Anterior cingulate cortex (tissue), 58 donors: ENCODE data around the gene PDZK1IP1.

ENCODE experiments used
- DNase-seq, 58 donors: peaks; one replicate each; lab custom pipeline; 2025; lab: John Stamatoyannopoulos, UW

PDZK1IP1 gene

GRCh38 chr1:47189844-47190508 is at the start of gene PDZK1IP1:
Gene PDZK1IP1 (minus strand): TSS chr1:47190036. CDS start chr1:47189932, 104 bp downstream.
- DNase-seq, result peak in 17 of 58 donors; percentile 9 to 63 (median 20)

GRCh38 chr1:47238935-47239592 is 49.2 kb upstream of the PDZK1IP1 start:
- no peak for DNase-seq

- DNase-seq, result no peak
Measured at GRCh38 chr1:47235806-47236205, 46.0 kb upstream of the PDZK1IP1 start.

- peak in 38 of 58 donors; percentile 6 to 68 (median 36) for DNase-seq
Measured at GRCh38 chr1:47235241-47235681, 45.4 kb upstream of the PDZK1IP1 start.

GRCh38 chr1:47233186-47233585 is 43.4 kb upstream of the PDZK1IP1 start:
- DNase-seq, result no peak

GRCh38 chr1:47232187-47232874 is 42.5 kb upstream of the PDZK1IP1 start, which contains the start of gene TAL1:
Gene TAL1 (minus strand): TSS chr1:47232225. CDS start chr1:47225888, 6,337 bp downstream.
- DNase-seq, result no peak

- peak in 16 of 58 donors; percentile 16 to 49 (median 26) for DNase-seq
Measured at GRCh38 chr1:47231301-47232186, 41.7 kb upstream of the PDZK1IP1 start.

- no peak for DNase-seq
Measured at GRCh38 chr1:47230692-47231300, 41.0 kb upstream of the PDZK1IP1 start.

- DNase-seq, result no peak
Measured at GRCh38 chr1:47229886-47230691, 40.3 kb upstream of the PDZK1IP1 start.

GRCh38 chr1:47229031-47229885 is 39.4 kb upstream of the PDZK1IP1 start:
- no peak for DNase-seq

- no peak for DNase-seq
Measured at GRCh38 chr1:47228644-47229030, 38.8 kb upstream of the PDZK1IP1 start.

- DNase-seq, result no peak
Measured at GRCh38 chr1:47227341-47228232, 37.8 kb upstream of the PDZK1IP1 start.

- DNase-seq, result no peak
Measured at GRCh38 chr1:47226839-47227215, 37.0 kb upstream of the PDZK1IP1 start.

- DNase-seq, result no peak
Measured at GRCh38 chr1:47226121-47226838, 36.4 kb upstream of the PDZK1IP1 start.

- no peak for DNase-seq
Measured at GRCh38 chr1:47225430-47226100, 35.7 kb upstream of the PDZK1IP1 start.
